SIG-M5 treated with dmso at 0.1 percent for 504 hours (cell line): ENCODE results near the gene TMEM271.

Experiments
- DNase-seq: peaks from one replicate; lab custom pipeline; 2025; ENCODE audit not compliant: unreplicated experiment; lab: John Stamatoyannopoulos, UW

Gene TMEM271

GRCh38 chr4:581181-581580 is 5.1 kb upstream of the TMEM271 start:
- no peak for DNase-seq

- no peak for DNase-seq
Measured at GRCh38 chr4:579543-580175, 3.6 kb upstream of the TMEM271 start.

GRCh38 chr4:578451-579443 is 2.7 kb upstream of the TMEM271 start:
- no peak for DNase-seq

GRCh38 chr4:577499-578450 is 1.7 kb upstream of the TMEM271 start:
- DNase-seq, result no peak

- DNase-seq, result no peak
Measured at GRCh38 chr4:576991-577498, 950 bp upstream of the TMEM271 start.

- no peak for DNase-seq
Measured at GRCh38 chr4:575281-576141, 584 bp downstream of the TMEM271 start.

GRCh38 chr4:574346-575161 is 1.5 kb downstream of the TMEM271 start:
- DNase-seq, result no peak

GRCh38 chr4:573122-573892 is 2.8 kb downstream of the TMEM271 start:
- DNase-seq, result no peak

GRCh38 chr4:572594-572993 is 3.5 kb downstream of the TMEM271 start:
- no peak for DNase-seq

GRCh38 chr4:571838-572572 is 4.1 kb downstream of the TMEM271 start:
- DNase-seq, result no peak

GRCh38 chr4:570754-571153 is 5.3 kb downstream of the TMEM271 start:
- DNase-seq, result no peak

GRCh38 chr4:569958-570667 is 6.0 kb downstream of the TMEM271 start:
- DNase-seq, result no peak

- no peak for DNase-seq
Measured at GRCh38 chr4:568962-569361, 7.1 kb downstream of the TMEM271 start.

GRCh38 chr4:568351-568652 is 7.8 kb downstream of the TMEM271 start:
- DNase-seq, result no peak

- no peak for DNase-seq
Measured at GRCh38 chr4:567457-568350, 8.4 kb downstream of the TMEM271 start.
